Measurements from ENCODE around the gene SYNGR1. TPM values are rescaled to one million over a fixed set of nuclear protein-coding genes. Genes with fewer than 3 reads are reported as not detected.

Gene SYNGR1
- total and polyA plus RNA-seq, 8 donors, result 0.45 to 18.1 (median 6.4) TPM

DNA sequence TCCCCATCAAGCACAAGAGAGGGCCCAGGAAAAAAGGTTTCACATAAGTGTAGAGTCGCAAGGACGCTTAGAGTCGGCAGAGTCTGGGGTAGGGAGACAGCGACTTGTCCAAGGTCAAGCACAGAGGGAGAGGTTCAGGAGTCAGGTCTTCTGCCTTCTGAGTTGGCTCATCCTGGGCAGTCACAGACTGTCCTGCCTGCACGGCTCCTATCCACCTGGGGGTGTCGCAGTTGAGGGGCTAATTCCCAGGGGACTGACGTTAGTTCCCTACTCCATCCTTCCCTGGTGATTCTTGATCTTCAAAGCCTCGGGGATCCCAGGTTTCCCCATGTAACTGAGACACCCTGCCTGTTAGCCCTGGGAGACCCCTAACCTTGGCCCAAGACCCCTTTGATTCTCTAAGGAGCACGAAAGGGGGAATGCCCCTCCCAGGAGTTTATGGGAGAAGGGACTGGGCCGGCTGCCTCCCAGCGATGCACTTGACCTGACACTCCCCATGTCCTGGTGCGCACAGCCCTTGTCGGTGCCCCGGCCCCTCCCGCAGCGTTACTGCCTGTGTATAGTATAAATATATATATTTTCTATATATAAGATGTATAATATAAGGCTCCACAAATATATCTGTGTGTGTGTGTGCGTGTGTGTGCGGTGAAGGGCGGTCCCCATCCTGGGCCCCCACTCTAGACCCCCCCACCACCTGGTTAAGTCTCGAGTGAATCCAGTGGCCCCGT lies 35.1 kb downstream of the SYNGR1 start:
- peaks cover 0 to 10% (median 2%) of the 10 kb centered on the region in 4 donors for H3K36me3 ChIP-seq
- TF ChIP-seq, protein P1, sequence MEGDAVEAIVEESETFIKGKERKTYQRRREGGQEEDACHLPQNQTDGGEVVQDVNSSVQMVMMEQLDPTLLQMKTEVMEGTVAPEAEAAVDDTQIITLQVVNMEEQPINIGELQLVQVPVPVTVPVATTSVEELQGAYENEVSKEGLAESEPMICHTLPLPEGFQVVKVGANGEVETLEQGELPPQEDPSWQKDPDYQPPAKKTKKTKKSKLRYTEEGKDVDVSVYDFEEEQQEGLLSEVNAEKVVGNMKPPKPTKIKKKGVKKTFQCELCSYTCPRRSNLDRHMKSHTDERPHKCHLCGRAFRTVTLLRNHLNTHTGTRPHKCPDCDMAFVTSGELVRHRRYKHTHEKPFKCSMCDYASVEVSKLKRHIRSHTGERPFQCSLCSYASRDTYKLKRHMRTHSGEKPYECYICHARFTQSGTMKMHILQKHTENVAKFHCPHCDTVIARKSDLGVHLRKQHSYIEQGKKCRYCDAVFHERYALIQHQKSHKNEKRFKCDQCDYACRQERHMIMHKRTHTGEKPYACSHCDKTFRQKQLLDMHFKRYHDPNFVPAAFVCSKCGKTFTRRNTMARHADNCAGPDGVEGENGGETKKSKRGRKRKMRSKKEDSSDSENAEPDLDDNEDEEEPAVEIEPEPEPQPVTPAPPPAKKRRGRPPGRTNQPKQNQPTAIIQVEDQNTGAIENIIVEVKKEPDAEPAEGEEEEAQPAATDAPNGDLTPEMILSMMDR (IDR thresholded peaks at IDR 0.05), result peak in 1 of 7 experiments; percentile 11
- TF ChIP-seq EP300 (IDR thresholded peaks at IDR 0.05), result no peak
- DNase-seq, result peak in 1 of 2 donors; percentile 46
- peaks cover 0 to 21% (median 0%) of the 10 kb centered on the region in 3 donors for H3K27me3 ChIP-seq
- intact Hi-C loops (cut with DNase I; ENCODE audit: low total_unique reads), result no loop called here
- H3K9me3 ChIP-seq, result no peaks in the 10 kb centered on the region
- H3K4me1 ChIP-seq, result peaks cover 0 to 12% (median 10%) of the 10 kb centered on the region in 4 donors
- WGBS, 5 donors, result 47 to 51% (median 50%) methylated on average over 20 to 21 of the region's 21 CpGs
- no peak overlapping the region for H3K4me3 ChIP-seq
- no peak overlapping the region for H3K27ac ChIP-seq

DNA sequence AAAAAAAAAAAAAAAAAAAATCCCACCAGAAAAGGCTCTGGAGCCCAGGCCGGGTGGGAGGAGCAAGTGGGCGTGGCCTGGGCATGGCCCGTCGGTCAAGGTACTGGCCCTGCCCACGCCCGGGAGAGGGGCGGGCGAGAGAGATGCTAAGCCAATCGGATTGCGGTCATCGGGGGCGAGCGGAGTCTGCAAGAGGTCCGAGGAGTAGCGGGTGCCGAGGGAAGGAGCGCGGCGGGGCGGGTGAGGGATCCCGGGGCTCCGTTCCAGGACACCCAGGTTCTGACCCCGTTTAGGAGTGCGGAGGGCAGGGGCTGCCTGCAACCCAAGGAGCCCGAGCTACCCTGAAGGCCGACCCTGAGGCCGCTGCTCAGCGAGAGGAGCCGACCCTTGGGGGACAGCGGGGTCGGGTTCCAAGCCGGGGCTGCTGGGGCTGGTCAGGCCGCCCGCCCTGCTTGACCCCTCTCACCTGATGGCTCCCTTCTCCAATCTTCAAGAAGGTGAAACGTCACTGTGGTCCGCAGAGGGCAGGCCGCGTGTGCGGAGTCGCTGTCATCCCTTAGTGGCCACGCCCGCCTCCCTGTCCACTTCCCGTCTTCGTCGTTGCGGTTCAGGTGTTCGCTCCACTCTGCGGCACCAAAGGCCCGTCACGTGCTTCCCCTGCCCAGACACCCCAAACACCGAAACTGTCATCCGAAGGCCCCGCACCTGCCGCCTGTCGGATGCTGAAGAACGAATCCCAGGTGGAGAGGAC lies 38.6 kb downstream of the SYNGR1 start:
- peak; percentile 76 to 94 for DNase-seq
- peaks cover 0 to 12% (median 10%) of the 10 kb centered on the region in 4 donors for H3K4me1 ChIP-seq
- no peaks in the 10 kb centered on the region for H3K36me3 ChIP-seq
- H3K4me3 ChIP-seq, result peak overlapping the region; percentile 58 to 67 (median 58)
- H3K27me3 ChIP-seq, result peaks cover 0 to 21% (median 0%) of the 10 kb centered on the region in 3 donors
- peak overlapping the region in 4 of 5 donors; percentile 4 to 73 (median 51) for H3K27ac ChIP-seq
- peak in 1 of 3 donors; percentile 6 for TF ChIP-seq POLR2AphosphoS5 (IDR thresholded peaks at IDR 0.05)
- TF ChIP-seq, protein P1 (IDR thresholded peaks at IDR 0.05), result no peak
- intact Hi-C loops (cut with DNase I; ENCODE audit: low total_unique reads), result no loop called here
- no peaks in the 10 kb centered on the region for H3K9me3 ChIP-seq
- WGBS, 5 donors, result 2 to 16% (median 5%) methylated on average over 37 to 56 of the region's 56 CpGs

DNA sequence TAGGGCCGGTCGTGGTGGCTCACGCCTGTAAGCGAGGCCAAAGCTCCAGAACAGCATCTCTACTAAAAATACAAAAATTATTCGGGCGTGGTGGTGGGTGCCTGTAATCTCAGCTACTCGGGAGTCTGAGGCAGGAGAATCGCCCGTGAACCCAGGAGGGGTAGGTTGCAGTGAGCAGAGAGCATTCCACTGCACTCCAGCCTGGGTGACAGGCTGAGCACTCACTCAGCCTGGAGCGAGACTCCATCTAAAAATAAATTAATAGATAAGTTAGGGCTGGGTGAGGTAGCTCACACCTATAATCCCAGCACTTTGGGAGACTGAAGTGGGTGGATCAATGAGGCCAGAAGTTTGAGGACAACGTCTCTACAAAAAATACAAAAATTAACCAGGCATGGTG lies 39.6 kb downstream of the SYNGR1 start:
- Histone ChIP-seq H3K27me3 (peaks cover 0 to 17% (median 0%) of the 10 kb centered on the region in 3 donors), H3K4me3 (no peak overlapping the region), H3K36me3 (no peaks in the 10 kb centered on the region), H3K27ac (no peak overlapping the region), H3K4me1 (peaks cover 0 to 12% (median 10%) of the 10 kb centered on the region in 4 donors), H3K9me3 (no peaks in the 10 kb centered on the region)
- no peak for TF ChIP-seq POLR2AphosphoS5 (IDR thresholded peaks at IDR 0.05)
- TF ChIP-seq EP300 (IDR thresholded peaks at IDR 0.05), result no peak
- TF ChIP-seq POLR2A (IDR thresholded peaks at IDR 0.05), result no peak
- TF ChIP-seq, protein P1 (IDR thresholded peaks at IDR 0.05), result no peak
- DNase-seq, result no peak
- WGBS, 5 donors, result 84 to 86% (median 85%) methylated on average over 11 of the region's 11 CpGs
- intact Hi-C loops (cut with DNase I; ENCODE audit: low total_unique reads), result no loop called here

DNA sequence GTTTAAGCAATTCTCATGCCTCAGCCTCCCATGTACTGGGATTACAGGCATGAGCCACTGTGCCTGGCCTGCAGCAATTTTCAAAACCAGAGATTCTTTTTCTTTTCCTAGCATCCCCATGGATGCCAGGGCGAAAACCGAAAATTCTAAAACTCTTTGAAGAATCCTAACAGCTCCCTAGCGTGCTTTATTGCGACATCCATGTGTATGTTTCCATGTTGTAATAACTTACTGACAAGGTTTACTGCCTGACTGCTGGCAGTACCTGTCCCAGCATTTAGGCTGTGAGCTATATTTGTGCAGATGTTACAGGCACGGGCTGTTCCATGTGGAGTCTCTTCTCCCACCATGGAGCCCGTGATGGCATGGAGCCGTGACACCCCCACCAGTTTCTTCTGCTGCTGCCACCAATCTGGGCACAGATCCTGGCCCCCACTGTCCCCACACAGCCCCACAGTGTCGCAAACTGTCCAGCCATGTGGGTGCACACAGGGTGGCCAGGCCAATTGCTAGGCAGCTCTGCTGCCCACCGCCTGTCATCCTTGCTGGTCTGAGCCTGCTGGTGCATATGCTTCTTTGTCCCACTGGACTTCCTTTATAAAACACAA lies 42.7 kb downstream of the SYNGR1 start:
- Histone ChIP-seq H3K27ac (no peak overlapping the region), H3K36me3 (no peaks in the 10 kb centered on the region), H3K27me3 (no peaks in the 10 kb centered on the region), H3K9me3 (no peaks in the 10 kb centered on the region), H3K4me1 (peaks cover 0 to 12% (median 10%) of the 10 kb centered on the region in 4 donors), H3K4me3 (no peak overlapping the region)
- no peak for TF ChIP-seq POLR2A (IDR thresholded peaks at IDR 0.05)
- TF ChIP-seq, protein P1 (IDR thresholded peaks at IDR 0.05), result no peak
- TF ChIP-seq POLR2AphosphoS5 (IDR thresholded peaks at IDR 0.05), result no peak
- no peak for TF ChIP-seq EP300 (IDR thresholded peaks at IDR 0.05)
- intact Hi-C loops (cut with DNase I; ENCODE audit: low total_unique reads), result no loop called here
- WGBS, 5 donors, result 73 to 86% (median 80%) methylated on average over 7 to 9 of the region's 9 CpGs
- DNase-seq, result no peak

All from stomach (tissue), 9 donors.